Uterus (tissue), 2 donors: ENCODE measurements around the gene LETMD1.

ENCODE experiments used
- POLR2A ChIP-seq, 2 donors: fragments of 450-650 bp; IDR thresholded peaks; one replicate each; pipeline ENCODE4 v1.6.1; 2016; ENCODE audit warnings: antibody characterized with exemption in 2 of 2, mild to moderate bottlenecking in 1 of 2, moderate library complexity in 1 of 2
- TF ChIP-seq, protein P1 (sequence below), 4 experiments: fragments of 200-600 bp in 2 of 4; fragments of 450-650 bp in 2 of 4; sonication (generic) in 2 of 4; IDR thresholded peaks; one replicate each; pipeline ENCODE4 v1.5.1; 2016 to 2019; ENCODE audit warnings: antibody characterized with exemption in 4 of 4, mild to moderate bottlenecking in 2 of 4, moderate library complexity in 1 of 4

- TF ChIP-seq, protein P1, sequence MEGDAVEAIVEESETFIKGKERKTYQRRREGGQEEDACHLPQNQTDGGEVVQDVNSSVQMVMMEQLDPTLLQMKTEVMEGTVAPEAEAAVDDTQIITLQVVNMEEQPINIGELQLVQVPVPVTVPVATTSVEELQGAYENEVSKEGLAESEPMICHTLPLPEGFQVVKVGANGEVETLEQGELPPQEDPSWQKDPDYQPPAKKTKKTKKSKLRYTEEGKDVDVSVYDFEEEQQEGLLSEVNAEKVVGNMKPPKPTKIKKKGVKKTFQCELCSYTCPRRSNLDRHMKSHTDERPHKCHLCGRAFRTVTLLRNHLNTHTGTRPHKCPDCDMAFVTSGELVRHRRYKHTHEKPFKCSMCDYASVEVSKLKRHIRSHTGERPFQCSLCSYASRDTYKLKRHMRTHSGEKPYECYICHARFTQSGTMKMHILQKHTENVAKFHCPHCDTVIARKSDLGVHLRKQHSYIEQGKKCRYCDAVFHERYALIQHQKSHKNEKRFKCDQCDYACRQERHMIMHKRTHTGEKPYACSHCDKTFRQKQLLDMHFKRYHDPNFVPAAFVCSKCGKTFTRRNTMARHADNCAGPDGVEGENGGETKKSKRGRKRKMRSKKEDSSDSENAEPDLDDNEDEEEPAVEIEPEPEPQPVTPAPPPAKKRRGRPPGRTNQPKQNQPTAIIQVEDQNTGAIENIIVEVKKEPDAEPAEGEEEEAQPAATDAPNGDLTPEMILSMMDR (IDR thresholded peaks at IDR 0.05): no peak
- TF ChIP-seq POLR2A (IDR thresholded peaks at IDR 0.05): no peak
Measured at GRCh38 chr12:51087818-51088217, 39.7 kb downstream of the LETMD1 start.
